GM12864 (cell line): Measurements from ENCODE around the gene COG7.
A peak's percentile ranks its signal among the peaks of the same experiment; 100 is the strongest.

Experiments
- DNase-seq: peaks from one replicate; pipeline ENCODE4 v3.0.0-alpha.2; 2011; ENCODE audit warnings: low read depth
- H3K4me3 ChIP-seq: 2 replicates; pipeline ENCODE4 v1.5.1; 2011; ENCODE audit warnings: mild to moderate bottlenecking, low read depth, low read length, control low read depth
- CTCF ChIP-seq: IDR thresholded peaks from 2 replicates; pipeline ENCODE4 v1.5.1; 2011; ENCODE audit warnings: low read depth, mild to moderate bottlenecking, moderate library complexity, low read length, control low read depth, inconsistent platforms; ENCODE audit errors: missing control alignments

Gene COG7

GRCh38 chr16:23452572-23453337 is at the start of gene COG7:
Gene COG7 (minus strand): TSS chr16:23453189. CDS start chr16:23452994, 195 bp downstream.
- peak within 1 kb of the TSS; percentile 70 for H3K4me3 ChIP-seq
- no peak for TF ChIP-seq CTCF
- peak; percentile 55 for DNase-seq

GRCh38 chr16:23502466-23502865 is 49.5 kb upstream of the COG7 start:
- H3K4me3 ChIP-seq = no peak overlapping the region
- TF ChIP-seq CTCF = no peak
- no peak for DNase-seq

- TF ChIP-seq CTCF = no peak
These were observed 48.3 kb upstream of the COG7 start for GRCh38 chr16:23501291-23501690.

GRCh38 chr16:23500862-23501225 is 47.9 kb upstream of the COG7 start:
- DNase-seq = no peak
- H3K4me3 ChIP-seq = no peak overlapping the region
- TF ChIP-seq CTCF = no peak

More at GRCh38 chr16:23501291-23501690, 48.3 kb upstream of the COG7 start:
- DNase-seq = no peak
- H3K4me3 ChIP-seq = no peak overlapping the region

GRCh38 chr16:23500212-23500861 is 47.3 kb upstream of the COG7 start:
- H3K4me3 ChIP-seq = no peak overlapping the region

GRCh38 chr16:23499801-23500200 is 46.8 kb upstream of the COG7 start:
- no peak for TF ChIP-seq CTCF
- no peak overlapping the region for H3K4me3 ChIP-seq
- no peak for DNase-seq

More at GRCh38 chr16:23500212-23500861, 47.3 kb upstream of the COG7 start:
- no peak for DNase-seq
- no peak for TF ChIP-seq CTCF
